Measurements from ENCODE around the gene ZCCHC14.

DNA sequence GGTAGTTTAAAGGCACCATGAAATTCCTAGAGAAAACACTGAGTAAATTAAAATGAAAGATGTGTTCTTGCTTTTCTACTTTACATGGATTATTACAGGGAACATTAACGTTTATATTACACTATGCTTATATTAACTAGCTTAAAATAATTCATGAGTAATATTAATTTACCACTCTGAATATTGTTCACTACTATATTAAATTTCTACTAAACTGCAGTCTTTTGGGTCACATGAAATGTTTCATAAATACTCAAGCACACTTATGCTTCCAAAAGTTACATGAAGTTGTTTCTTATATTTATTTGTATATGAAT is 104.0 kb downstream of the ZCCHC14 start:
- TF ChIP-seq, protein P1, sequence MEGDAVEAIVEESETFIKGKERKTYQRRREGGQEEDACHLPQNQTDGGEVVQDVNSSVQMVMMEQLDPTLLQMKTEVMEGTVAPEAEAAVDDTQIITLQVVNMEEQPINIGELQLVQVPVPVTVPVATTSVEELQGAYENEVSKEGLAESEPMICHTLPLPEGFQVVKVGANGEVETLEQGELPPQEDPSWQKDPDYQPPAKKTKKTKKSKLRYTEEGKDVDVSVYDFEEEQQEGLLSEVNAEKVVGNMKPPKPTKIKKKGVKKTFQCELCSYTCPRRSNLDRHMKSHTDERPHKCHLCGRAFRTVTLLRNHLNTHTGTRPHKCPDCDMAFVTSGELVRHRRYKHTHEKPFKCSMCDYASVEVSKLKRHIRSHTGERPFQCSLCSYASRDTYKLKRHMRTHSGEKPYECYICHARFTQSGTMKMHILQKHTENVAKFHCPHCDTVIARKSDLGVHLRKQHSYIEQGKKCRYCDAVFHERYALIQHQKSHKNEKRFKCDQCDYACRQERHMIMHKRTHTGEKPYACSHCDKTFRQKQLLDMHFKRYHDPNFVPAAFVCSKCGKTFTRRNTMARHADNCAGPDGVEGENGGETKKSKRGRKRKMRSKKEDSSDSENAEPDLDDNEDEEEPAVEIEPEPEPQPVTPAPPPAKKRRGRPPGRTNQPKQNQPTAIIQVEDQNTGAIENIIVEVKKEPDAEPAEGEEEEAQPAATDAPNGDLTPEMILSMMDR (IDR thresholded peaks at IDR 0.05; ENCODE audit: poor library complexity), result no peak
- TF ChIP-seq EZH2phosphoT487 (IDR thresholded peaks at IDR 0.05; ENCODE audit: low read depth, severe bottlenecking, unreplicated experiment) (no peak), EZH2 (IDR thresholded peaks at IDR 0.05; ENCODE audit: borderline replicate concordance) (no peak)

Data from hepatocyte (in vitro differentiated cells).